Femur (tissue), 1 donor: Measurements from ENCODE around the gene RBM38.
"Not testable (repeated sequence)": the region's sequence is repeated elsewhere in the genome, so short reads cannot be mapped to it uniquely, and the experiment has no call there.

Experiments used
- DNase-seq: peaks from one replicate; pipeline ENCODE4 v3.0.0-alpha.2; 2017

Gene RBM38

GRCh38 chr20:57420571-57421252 is 29.5 kb downstream of the RBM38 start:
- no peak for DNase-seq

GRCh38 chr20:57421253-57422220 is 30.3 kb downstream of the RBM38 start:
- DNase-seq = no peak

GRCh38 chr20:57422254-57422653 is 31.1 kb downstream of the RBM38 start:
- DNase-seq = no peak

GRCh38 chr20:57425150-57426013 is 34.2 kb downstream of the RBM38 start:
- DNase-seq = peak; percentile 62

- DNase-seq = no peak
Measured at GRCh38 chr20:57426271-57426689, 35.1 kb downstream of the RBM38 start.

GRCh38 chr20:57426831-57427230 is 35.6 kb downstream of the RBM38 start:
- DNase-seq = no peak

- peak; percentile 50 for DNase-seq
Measured at GRCh38 chr20:57428324-57429158, 37.3 kb downstream of the RBM38 start.

- no peak for DNase-seq
Measured at GRCh38 chr20:57429159-57429496, 37.9 kb downstream of the RBM38 start.

GRCh38 chr20:57429580-57430200 is 38.5 kb downstream of the RBM38 start:
- no peak for DNase-seq

- not testable (repeated sequence) for DNase-seq
Measured at GRCh38 chr20:57430201-57430596, 39.0 kb downstream of the RBM38 start.

- DNase-seq = no peak
Measured at GRCh38 chr20:57431539-57431835, 40.3 kb downstream of the RBM38 start.

- no peak for DNase-seq
Measured at GRCh38 chr20:57432480-57432861, 41.3 kb downstream of the RBM38 start.

- DNase-seq = peak; percentile 81
Measured at GRCh38 chr20:57432862-57433491, 41.8 kb downstream of the RBM38 start.

- DNase-seq = no peak
Measured at GRCh38 chr20:57433657-57434389, 42.6 kb downstream of the RBM38 start.

GRCh38 chr20:57434390-57434700 is 43.1 kb downstream of the RBM38 start:
- DNase-seq = no peak

- no peak for DNase-seq
Measured at GRCh38 chr20:57435105-57435497, 43.9 kb downstream of the RBM38 start.

- DNase-seq = peak; percentile 86
Measured at GRCh38 chr20:57435498-57436222, 44.5 kb downstream of the RBM38 start.

GRCh38 chr20:57436223-57436545 is 45.0 kb downstream of the RBM38 start:
- DNase-seq = no peak

GRCh38 chr20:57437267-57437666 is 46.1 kb downstream of the RBM38 start:
- no peak for DNase-seq

GRCh38 chr20:57437672-57438330 is 46.6 kb downstream of the RBM38 start:
- DNase-seq = no peak
